Erythroblast (primary cell): Measurements from ENCODE around the gene HS6ST2.

Experiments
- GATA1 ChIP-seq: IDR thresholded peaks from 2 replicates; pipeline ENCODE4 v1.6.1; 2011; ENCODE audit warnings: low read depth, mild to moderate bottlenecking, control low read depth, low read length, moderate library complexity
- POLR2A ChIP-seq: IDR thresholded peaks from 2 replicates; pipeline ENCODE4 v1.6.1; 2011; ENCODE audit warnings: mild to moderate bottlenecking, low read length

DNA sequence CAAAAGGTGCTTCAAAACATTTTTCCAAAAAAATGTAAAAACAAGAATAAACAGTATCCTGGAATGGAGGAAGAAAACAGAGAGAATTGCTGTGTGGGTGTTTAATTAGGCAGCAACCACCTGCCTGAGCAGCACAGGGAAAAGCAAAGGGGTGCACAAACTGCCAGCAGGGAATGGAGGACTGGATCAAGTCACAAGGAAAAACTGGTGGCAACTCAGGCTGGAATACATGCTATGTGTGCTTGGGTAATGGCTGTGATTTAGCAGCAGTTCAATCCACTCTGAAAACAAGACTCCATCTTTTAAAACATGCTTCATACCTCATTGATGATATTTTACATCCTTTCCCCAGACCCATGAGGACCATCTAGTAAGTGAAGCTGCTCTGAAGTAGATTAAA lies 179.5 kb downstream of the HS6ST2 start:
- TF ChIP-seq POLR2A: no peak
- TF ChIP-seq GATA1: no peak
